Glutamatergic neuron (in vitro differentiated cells): ENCODE results near the gene DLG1. TPM values are rescaled to one million over a fixed set of nuclear protein-coding genes. Genes with fewer than 3 reads are reported as not detected.

Experiments used
- DNase-seq: peaks from one replicate; pipeline ENCODE4 v3.0.0; 2022
- H3K27ac Mint-ChIP-seq: one replicate; pipeline ENCODE4 v1.8.0; 2020; ENCODE audit warnings: mild to moderate bottlenecking, mixed read lengths, inconsistent platforms; ENCODE audit not compliant: unreplicated experiment
- H3K27me3 Mint-ChIP-seq: one replicate; pipeline ENCODE4 v1.8.0; 2020; ENCODE audit warnings: mild to moderate bottlenecking, moderate library complexity, mixed read lengths, inconsistent platforms; ENCODE audit not compliant: unreplicated experiment
- H3K36me3 Mint-ChIP-seq: one replicate; pipeline ENCODE4 v1.8.0; 2020; ENCODE audit warnings: mild to moderate bottlenecking, mixed read lengths, inconsistent platforms; ENCODE audit not compliant: unreplicated experiment
- H3K4me1 Mint-ChIP-seq: one replicate; pipeline ENCODE4 v1.8.0; 2020; ENCODE audit warnings: mild to moderate bottlenecking, low read depth, mixed read lengths, inconsistent platforms; ENCODE audit not compliant: unreplicated experiment
- H3K4me3 Mint-ChIP-seq: one replicate; pipeline ENCODE4 v1.8.0; 2020; ENCODE audit warnings: mild to moderate bottlenecking, mixed read lengths, inconsistent platforms; ENCODE audit not compliant: unreplicated experiment
- H3K9me3 Mint-ChIP-seq: one replicate; pipeline ENCODE4 v1.8.0; 2020; ENCODE audit warnings: mild to moderate bottlenecking, moderate library complexity, mixed read lengths, inconsistent platforms; ENCODE audit not compliant: unreplicated experiment
- CTCF ChIP-seq: fragments of 200-600 bp; sonication (generic); IDR thresholded peaks from one replicate; pipeline ENCODE4 v1.5.0; 2021; ENCODE audit not compliant: partially characterized antibody, unreplicated experiment
- total RNA-seq: library from RNA; stranded (reverse); fragmentation: NEBNext Ultra II Directional; extraction: Animal tissue kit (Norgen Biotek cat#: 25700); gene quantifications from one replicate; pipeline ENCODE4 v1.2.1, GENCODE V29; 2021; ENCODE audit not compliant: unreplicated experiment

DLG1 gene
- total RNA-seq, 1 donor from 2014 or later: 66.0 TPM

GRCh38 chr3:197256836-197257444, 41.5 kb downstream of the DLG1 start:
- TF ChIP-seq CTCF: peak; percentile 75
- Mint-ChIP-seq H3K4me1 (peaks cover 12% of the 10 kb centered on the region), H3K9me3 (peaks cover 1% of the 10 kb centered on the region), H3K27me3 (no peaks in the 10 kb centered on the region), H3K27ac (no peak overlapping the region), H3K4me3 (no peak overlapping the region), H3K36me3 (no peaks in the 10 kb centered on the region)
- DNase-seq: no peak

- H3K4me1 Mint-ChIP-seq: peaks cover 12% of the 10 kb centered on the region
- no peak overlapping the region for H3K27ac Mint-ChIP-seq
- H3K4me3 Mint-ChIP-seq: no peak overlapping the region
- peaks cover 1% of the 10 kb centered on the region for H3K9me3 Mint-ChIP-seq
- DNase-seq: no peak
- no peak for TF ChIP-seq CTCF
- H3K36me3 Mint-ChIP-seq: no peaks in the 10 kb centered on the region
- H3K27me3 Mint-ChIP-seq: no peaks in the 10 kb centered on the region
Measured at GRCh38 chr3:197256104-197256503, 42.3 kb downstream of the DLG1 start.

- peaks cover 13% of the 10 kb centered on the region for H3K36me3 Mint-ChIP-seq
- no peak for DNase-seq
- H3K4me1 Mint-ChIP-seq: peaks cover 7% of the 10 kb centered on the region
- no peaks in the 10 kb centered on the region for H3K27me3 Mint-ChIP-seq
- peaks cover 7% of the 10 kb centered on the region for H3K9me3 Mint-ChIP-seq
- TF ChIP-seq CTCF: no peak
- no peak overlapping the region for H3K4me3 Mint-ChIP-seq
- no peak overlapping the region for H3K27ac Mint-ChIP-seq
Measured at GRCh38 chr3:197253238-197253947, 45.0 kb downstream of the DLG1 start.

GRCh38 chr3:197249542-197249941, 48.9 kb downstream of the DLG1 start:
- no peak for TF ChIP-seq CTCF
- H3K4me3 Mint-ChIP-seq: no peak overlapping the region
- H3K27ac Mint-ChIP-seq: no peak overlapping the region
- peaks cover 1% of the 10 kb centered on the region for H3K27me3 Mint-ChIP-seq
- H3K4me1 Mint-ChIP-seq: peaks cover 4% of the 10 kb centered on the region
- DNase-seq: no peak
- H3K9me3 Mint-ChIP-seq: peaks cover 17% of the 10 kb centered on the region
- peaks cover 22% of the 10 kb centered on the region for H3K36me3 Mint-ChIP-seq

GRCh38 chr3:197248341-197248740, 50.1 kb downstream of the DLG1 start:
- Mint-ChIP-seq H3K27me3 (peaks cover 2% of the 10 kb centered on the region), H3K27ac (no peak overlapping the region), H3K36me3 (peaks cover 34% of the 10 kb centered on the region), H3K4me1 (peaks cover 3% of the 10 kb centered on the region), H3K9me3 (peaks cover 18% of the 10 kb centered on the region), H3K4me3 (no peak overlapping the region)
- no peak for TF ChIP-seq CTCF
- no peak for DNase-seq
